HG03064 (cell line): ENCODE data around the gene ZNF30.
"Not testable (repeated sequence)": the region's sequence is repeated elsewhere in the genome, so short reads cannot be mapped to it uniquely, and the experiment has no call there.

Source experiments
- ATAC-seq: cut with Tn5 transposase; IDR thresholded peaks from one replicate; pipeline ENCODE4 v1.9.1; 2021; ENCODE audit warnings: low read depth; ENCODE audit not compliant: unreplicated experiment

The ZNF30 gene

DNA sequence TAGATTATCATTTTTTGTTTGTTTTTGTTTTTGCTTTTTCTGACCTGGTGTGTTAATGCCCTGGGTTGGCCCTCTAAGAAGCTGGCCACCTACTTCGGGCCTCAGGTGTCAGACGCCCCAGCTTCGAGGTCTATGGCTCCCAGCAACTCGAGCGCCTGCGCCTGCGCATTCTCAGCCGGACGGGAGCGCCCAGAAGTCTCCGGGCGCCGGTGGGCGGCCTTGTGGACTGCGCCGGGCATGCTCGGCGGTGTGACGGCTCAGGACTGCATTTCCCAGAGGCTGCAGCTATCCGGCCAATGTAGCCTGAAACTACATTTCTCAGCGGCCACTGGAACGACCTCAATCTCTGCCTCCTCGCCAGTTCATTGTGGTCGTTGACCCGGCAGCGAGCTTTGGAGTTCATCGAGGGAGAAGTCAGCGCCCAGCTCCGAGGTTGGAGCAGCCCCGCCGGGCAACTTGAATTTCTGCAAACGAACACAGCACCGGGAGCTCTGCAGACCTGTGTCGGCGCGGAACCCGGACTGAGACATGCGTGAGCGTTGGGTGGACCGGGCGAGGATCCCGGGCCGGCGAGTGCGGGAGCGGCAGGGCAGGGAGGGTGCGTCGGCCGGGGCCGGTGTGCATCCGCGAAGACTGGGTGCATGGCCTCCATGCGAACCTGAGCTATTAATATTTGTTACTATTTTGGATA is at the start of gene ZNF30:
ZNF30 (plus strand) TSS at position 219 of the 691 bp plus-strand sequence. CDS start 3,045 bp downstream, outside the sequence.
- ATAC-seq, result peak; percentile 93

DNA sequence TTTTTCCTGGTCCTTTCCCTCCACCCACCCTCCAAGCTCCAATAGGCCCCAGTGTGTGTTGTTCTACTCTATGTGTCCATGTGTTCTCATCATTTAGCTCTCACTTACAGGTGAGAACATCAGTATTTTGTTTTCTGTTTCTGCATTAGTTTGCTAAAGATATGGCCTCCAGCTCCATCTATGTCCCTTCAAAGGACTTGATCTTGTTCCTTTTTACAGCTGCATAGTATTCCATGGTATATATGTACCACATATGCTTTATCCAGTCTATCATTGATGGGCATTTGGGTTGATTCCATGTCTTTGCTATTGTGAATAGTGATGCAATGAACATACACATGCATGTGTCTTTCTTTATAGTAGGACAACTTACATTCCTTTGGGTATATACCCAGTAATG is 47.1 kb upstream of the ZNF30 start:
- ATAC-seq, result no peak

DNA sequence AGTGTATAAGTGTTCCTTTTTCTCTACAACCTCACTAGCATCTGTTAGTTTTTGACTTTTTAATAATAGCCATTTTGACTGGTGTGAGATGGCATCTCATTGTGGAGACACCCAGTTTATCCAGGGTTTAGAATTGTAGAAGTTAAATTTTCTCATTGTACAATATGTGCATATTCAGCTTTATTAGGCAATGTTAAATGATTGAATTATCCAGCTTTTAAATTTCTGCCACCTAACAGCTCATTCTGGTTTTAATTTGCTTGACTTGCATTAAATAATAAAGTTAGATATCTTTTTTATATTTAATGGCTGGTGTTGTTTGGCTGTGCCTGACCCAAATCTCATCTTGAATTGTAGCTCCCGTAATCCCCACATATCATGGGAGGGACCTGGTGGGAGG is 46.7 kb upstream of the ZNF30 start:
- no peak for ATAC-seq

DNA sequence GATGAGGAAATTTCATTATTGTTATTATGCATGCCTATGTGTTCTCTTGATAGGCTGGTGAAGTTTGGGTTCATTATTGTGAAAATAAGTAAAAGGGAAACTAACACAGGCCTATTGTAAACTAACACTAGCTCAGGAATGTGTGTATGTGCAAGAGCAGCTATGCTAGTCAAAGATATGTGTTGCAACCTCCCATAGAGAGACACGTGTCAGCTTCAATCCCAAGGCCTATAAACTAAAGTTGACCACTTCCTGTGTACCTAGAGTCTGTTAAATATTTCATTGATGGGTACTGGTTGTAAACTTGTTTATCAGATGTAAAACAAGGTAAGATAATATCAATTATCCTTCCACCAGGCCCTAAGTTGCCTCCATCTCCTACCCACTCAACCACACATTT is 44.7 kb upstream of the ZNF30 start:
- ATAC-seq, result no peak

DNA sequence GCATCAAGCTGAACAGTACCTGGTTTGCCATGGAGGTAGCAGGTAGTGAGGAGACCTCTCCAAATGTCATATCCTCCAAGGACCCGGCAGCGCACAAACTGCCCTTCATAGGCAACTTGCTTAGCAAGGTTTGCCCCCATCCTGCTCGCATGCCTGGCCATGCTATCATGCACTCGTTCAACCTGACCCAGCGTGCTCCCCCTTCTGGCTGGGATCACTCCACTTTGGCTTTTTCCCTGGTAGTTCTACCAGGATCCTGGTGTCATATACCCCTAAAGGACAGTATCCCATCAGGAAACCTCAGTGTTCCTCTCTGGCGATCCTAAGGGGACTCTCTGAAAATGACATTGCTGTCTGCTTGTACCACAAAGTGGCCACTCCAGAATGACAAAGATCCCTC is 38.6 kb upstream of the ZNF30 start:
- ATAC-seq, result no peak

DNA sequence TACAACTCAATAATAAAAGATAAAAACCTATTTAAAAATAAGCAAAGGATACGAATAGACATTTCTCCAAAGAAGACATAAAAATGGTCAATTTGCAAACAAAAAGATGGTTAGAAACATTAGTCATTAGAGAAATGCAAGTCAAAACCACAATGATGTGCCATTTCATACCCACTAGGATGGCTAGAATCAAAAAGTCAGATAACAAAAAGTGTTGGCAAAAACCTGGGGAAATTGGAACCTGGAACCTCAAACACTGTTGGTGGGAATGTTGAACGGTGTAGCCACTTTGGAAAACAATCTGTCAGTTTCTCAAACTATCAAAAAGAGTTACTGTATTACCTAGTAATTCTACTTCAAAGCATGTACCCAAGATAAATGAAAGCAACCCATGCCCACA is 26.5 kb upstream of the ZNF30 start:
- ATAC-seq, result no peak

DNA sequence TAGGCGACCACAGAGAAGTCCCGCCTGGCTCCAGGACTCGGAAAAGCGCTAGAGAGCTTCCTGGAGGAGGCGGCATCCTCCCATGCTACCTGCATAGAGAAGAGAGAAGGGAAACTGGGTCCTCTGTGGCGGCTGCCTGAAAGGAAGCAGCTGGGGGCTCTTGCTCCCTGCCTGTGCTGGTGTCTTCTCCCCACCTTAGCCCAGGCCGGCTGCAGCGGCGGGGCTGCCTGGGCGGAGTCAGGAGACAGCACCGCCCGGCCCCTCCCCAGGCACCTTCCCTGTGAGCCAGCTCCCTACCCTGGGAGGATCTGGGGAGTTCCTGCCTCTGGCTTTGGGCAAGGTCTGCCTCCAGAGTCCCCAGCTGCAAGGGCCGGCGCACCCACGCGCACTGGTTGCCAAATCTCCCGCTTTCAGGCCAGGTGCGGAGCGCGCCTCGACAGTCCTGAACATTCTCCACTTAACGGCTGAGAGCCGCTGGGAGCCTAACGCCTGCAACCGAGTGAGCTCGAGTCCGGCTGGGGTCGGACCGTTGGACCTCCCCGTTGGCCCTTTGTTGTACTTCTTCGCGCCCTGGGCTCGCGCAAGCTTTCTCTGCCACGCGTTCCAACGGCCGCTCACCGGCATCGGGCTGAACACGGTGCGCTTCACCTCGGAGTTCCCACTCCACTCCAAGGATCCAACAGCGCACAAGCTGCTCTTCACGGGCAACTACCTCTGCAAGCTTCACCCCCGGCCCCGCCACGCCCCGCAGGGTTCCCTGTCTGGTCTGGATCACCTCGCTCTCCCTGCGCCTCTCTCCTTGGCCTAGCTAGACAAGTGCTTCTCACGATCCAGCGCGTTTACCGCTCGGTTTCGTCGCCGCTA is 21.8 kb upstream of the ZNF30 start:
- no peak for ATAC-seq

DNA sequence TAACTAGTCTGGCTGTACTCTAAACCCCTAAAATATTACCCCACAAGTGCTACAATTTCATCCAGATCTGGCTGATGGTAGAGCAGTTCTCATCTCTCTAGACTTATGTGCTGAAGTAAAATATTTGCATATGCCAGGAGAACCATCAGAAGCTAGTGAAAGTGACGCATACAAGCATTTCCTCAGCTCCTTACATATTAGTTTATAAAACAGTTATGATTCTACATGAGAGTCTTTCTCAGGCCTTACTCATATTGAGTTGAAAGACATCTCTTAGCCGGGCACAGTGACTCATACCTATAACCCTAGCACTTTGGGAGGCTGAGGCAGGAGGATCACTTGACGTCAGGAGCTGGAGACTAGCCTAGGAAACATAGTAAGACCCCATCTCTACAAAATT is 15.9 kb upstream of the ZNF30 start:
- ATAC-seq, result no peak

DNA sequence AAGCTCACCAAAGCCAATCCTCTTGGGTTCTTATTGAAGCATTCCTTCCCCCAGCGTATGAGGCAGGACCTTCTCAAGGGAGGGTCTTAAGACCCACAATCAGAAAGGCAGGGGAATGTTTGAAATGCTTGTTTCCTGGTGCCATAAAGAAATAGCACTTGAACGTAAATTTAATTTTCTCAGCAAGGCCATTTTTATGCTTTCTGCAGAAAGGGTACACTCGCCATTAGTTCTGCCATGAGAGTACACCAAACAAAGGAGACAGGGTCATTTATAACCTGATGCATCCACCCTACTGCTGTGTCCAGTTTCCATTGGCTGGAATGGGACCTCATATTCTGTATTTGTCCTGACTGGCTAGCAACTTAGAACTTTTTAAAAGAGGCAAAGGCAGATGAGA is 9.6 kb upstream of the ZNF30 start:
- not testable (repeated sequence) for ATAC-seq

DNA sequence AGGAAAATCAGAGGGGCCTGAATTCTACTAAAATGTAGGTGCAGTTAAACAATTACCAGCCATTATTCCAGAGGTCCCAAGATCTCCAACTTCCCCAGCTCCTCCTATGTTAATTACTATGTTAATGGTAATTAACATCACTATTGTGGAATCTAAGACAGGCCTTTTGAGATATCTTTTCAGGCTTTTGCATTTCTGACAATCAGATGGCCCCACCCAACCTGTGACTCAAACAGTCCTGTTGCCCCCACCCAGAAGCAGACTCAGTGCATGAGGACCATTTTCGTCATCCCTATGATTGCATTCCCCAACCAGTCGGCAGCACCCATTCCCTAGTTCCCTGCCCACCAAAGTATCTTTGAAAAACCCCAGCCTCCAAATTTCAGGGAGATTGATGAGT is 8.5 kb upstream of the ZNF30 start:
- no peak for ATAC-seq

DNA sequence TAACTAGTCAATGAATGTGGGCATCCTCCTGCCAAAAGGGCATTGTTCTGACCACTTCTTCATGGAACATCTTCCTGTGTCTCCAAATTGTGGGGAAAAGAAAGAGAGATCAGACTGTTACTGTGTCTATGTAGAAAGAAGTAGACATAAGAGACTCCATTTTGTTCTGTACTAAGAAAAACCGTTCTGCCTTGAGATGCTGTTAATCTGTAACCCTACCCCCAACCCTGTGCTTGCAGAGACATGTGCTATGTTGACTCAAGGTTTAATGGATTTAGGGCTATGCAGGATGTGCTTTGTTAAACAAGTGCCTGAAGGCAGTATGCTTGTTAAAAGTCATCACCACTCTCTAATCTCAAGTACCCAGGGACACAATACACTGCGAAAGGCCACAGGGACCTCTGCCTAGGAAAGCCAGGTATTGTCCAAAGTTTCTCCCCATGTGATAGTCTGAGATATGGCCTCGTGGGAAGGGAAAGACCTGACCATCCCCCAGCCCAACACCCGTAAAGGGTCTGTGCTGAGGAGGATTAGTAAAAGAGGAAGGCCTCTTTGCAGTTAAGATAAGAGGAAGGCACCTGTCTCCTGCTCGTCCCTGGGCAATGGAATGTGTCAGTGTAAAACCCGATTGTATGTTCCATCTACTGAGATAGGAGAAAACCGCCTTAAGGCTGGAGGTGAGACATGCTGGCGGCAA is 6.5 kb upstream of the ZNF30 start:
- ATAC-seq, result not testable (repeated sequence)

DNA sequence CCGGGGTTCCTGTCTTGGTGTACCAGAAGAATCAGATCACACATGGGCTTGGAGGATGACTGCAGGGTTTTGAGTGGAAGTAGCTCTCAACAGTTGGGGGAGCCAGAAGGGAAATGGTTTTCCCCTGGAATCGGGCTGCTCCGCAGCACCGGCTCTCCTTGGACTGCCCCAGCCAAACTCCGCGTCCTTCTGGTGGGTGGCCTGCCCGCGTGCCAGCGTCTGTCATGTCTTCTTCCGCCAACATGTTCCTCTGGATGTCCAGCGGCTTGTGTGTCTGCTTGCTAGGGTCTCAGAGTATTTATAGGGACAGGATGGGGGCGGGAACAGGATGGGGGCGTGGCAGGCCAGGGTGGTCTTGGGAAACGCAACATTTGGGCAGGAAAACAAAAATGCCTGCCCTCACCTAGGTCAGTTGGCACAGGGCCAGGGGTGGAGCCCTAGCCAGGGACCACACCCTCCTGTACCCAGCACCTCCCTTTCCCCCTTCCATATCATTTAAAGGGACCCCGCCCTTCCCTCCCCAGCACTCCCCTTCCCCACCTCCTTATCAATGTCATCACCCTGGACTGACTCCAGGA is 1.3 kb upstream of the ZNF30 start:
- ATAC-seq, result no peak

DNA sequence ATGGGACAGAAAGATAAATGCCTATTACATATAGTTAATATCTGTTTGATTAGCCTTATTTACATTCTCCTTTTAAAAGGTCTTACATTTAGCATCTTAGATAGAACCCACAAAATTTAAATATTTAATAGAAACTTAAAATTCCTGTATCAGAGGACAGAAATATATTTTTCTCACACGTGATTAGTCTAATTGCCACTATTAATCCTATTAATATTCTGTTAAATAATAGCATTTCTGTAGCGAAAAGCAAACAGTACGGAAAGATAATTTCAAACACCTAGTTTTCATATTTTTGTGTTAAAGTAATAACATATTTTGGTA is 380 bp upstream of the ZNF30 start:
- no peak for ATAC-seq

DNA sequence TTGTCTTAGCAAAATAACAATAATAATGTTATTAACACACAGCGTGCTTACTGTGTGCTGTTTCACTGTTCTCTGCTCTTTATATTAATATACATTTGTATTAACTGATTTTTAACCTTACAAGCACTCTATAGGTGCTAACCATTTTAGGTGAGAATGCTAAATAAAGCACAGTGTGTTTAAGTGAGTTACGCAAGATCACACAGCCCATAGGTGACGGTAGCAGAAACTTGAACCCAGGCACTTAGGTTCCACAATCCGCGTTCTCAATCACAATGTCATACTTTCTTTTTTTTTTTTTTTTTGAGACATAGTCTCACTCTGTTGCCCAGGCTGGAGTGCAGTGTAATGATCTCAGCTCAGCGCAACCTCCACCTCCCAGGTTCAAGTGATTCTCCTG is 5.8 kb downstream of the ZNF30 start:
- ATAC-seq, result no peak

DNA sequence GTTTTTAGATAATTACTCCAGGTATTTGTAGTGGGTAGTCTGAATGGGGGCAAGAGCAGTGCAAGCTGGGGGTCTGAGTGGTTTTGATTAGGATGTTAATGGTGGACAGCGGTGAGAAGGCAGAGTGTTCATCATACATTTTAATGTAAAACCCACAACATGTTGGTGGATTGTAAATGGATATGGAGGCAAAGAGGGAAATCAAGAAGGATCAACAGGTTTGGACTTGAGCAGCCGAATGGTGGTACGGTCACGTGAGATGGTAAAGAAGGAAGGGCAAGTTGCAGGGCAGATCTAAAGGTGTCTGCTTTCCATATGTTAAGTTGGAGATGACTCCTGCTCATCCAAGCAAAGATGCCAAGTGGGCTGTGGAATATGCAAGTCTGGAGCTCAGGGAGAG is 9.5 kb downstream of the ZNF30 start:
- ATAC-seq, result no peak

DNA sequence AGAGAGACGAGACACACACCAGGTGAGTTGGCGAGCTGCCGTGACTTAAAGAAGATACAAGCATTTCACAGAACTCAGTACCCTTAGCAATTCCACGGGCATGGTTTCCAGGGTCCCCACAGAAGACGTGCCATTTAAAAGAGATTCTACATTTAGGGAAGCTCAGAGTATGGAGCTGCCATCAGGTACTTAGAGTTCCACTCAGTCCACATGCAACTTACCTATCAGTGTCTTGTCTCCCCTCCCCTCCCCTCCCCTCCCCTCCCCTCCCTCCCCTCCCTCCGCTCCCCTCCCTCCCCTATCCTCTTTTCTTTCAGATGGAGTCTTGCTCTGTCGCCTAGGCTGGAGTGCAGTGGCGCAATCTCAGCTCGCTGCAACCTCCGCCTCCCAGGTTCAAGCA is 12.2 kb downstream of the ZNF30 start:
- ATAC-seq, result no peak

DNA sequence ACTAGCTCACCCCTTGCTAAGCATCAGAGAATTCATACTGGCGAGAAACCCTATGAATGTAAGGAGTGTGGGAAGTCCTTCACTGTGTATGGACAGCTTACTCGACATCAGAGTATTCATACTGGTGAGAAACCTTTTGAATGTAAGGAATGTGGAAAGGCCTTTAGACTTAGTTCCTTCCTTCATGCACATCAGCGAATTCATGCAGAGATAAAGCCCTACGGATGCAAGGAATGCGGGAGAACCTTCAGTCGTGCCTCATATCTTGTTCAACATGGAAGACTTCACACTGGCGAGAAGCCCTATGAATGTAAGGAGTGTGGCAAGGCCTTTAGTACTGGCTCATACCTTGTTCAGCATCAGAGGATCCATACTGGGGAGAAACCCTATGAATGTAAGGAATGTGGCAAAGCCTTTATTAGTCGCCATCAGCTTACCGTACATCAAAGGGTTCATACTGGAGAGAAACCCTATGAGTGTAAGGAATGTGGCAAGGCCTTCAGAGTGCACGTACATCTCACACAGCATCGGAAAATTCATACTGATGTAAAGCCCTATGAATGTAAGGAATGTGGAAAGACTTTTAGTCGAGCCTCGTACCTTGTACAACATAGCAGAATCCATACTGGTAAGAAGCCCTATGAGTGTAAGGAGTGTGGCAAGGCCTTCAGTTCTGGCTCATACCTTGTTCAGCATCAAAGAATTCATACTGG is 17.3 kb downstream of the ZNF30 start:
- ATAC-seq, result no peak

DNA sequence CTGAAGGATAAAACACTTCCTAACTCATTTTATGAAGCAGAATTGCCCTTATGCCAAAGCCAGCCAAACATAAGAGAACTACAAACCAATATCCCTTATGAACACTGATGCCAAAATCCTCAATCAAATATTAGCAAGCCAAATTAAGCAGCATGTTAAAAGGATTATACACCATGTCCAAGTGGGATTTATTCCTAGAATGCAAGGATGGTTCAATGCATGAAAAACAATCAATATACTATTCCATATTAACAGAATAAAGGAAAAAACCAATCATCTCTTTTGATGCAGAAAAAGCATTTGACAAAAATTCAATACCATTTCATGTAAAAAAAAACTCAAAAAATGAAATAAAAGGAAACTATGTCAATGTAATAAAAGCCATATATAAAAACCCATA is 26.4 kb downstream of the ZNF30 start:
- no peak for ATAC-seq

DNA sequence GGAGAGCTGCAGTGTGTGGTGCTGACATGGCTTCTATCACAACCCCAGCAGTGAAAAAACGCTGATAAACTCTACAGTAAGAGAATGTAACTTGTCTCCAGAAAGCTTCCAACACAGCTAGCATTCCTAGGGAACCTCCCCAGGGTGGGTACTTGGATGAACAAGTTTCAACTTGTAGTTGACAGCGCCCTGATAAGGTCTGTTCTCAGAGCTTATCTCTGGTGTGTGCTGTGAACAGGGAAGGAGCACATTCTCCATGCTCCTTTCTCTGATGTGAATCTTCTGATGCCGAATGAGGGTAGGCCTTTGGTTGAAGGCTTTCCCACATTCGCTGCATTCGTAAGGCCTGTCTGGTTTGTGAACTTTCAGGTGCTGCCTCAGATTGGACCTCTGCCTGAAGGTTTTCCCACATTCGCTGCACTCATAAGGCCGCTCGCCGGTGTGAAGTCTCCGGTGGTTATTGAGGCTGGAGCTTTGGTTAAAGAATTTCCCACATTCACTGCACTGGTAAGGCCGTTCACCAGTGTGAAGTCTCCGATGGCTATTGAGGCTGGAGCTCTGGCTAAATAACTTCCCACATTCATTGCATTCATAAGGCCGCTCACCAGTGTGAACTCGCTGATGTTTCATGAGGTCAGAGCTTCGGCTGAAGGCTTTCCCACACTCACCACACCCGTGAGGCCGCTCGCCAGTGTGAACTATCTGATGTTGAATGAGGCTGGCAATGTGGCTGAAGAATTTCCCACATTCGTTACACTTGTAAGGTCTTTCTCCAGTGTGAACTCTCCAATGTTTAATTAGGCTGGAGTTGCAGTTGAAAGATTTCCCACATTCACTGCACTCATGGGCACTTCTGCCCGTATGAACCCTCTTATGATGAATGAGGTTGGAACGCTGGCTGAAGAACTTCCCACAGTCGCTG is 31.4 kb downstream of the ZNF30 start:
- no peak for ATAC-seq

DNA sequence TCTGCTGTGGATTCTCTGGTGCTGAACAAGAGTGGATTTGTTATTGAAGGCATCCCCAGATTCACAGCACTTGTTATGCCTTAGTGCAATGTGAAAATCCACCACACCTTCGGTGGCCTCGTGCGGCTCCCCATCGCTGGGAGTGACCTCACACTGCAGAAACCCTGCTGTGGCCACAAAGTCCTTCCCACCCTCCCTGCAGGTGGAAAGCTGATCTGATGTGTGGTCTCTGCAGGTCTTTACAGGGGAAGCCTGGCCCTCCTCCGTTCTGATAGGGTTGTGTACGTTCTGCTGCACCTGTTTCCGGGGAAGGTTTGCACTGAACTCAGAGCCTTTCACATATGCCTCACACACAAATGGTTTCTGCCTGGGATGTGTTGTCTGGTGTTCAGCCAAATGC is 32.3 kb downstream of the ZNF30 start:
- no peak for ATAC-seq
